SKM-1 (cell line): Measurements from ENCODE around the gene SPATA31A5.
"Not testable (repeated sequence)": the region's sequence is repeated elsewhere in the genome, so short reads cannot be mapped to it uniquely, and the experiment has no call there.

Source experiments
- DNase-seq: peaks from one replicate; lab custom pipeline; 2025; ENCODE audit not compliant: unreplicated experiment; lab: John Stamatoyannopoulos, UW

SPATA31A5 gene

DNA sequence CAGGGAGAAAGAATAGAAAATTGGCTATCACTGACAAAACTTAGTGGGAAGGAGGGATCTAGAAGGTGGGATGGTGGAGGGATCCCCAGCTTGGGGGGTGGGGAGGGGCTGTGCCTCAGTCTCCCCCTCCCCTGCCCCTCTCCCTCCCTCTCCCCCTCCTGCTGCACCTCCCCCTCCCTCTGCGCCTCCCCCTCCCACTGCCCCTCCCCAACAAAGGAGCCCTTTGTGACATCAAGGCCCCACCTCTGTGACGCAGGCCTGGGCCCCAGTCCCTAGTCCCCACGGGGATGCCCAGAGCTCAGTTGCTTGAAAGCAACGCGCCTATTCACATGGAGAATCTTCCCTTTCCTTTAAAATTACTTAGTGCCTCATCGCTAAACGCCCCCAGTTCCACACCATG is at the start of gene SPATA31A5:
SPATA31A5 (plus strand) TSS at position 301 of the 400 bp plus-strand sequence; CDS start at position 330, 29 bp downstream.
- not testable (repeated sequence) for DNase-seq

GRCh38 chr9:60962990-60963350 is 48.8 kb downstream of the SPATA31A5 start:
- DNase-seq = not testable (repeated sequence)

GRCh38 chr9:60966382-60966781 is 52.2 kb downstream of the SPATA31A5 start:
- DNase-seq = not testable (repeated sequence)
